Epithelial cell of esophagus (primary cell): ENCODE results near the gene DHRS9.

Source experiments
- DNase-seq: peaks from one replicate; pipeline ENCODE4 v3.0.0; 2010; ENCODE audit warnings: low read depth
- H3K4me3 ChIP-seq: 2 replicates; pipeline ENCODE4 v1.5.1; 2011; ENCODE audit warnings: mild to moderate bottlenecking, low read length, control low read depth
- TF ChIP-seq, protein P1 (sequence below): IDR thresholded peaks from 2 replicates; pipeline ENCODE4 v1.5.1; 2011; ENCODE audit warnings: low read depth, mild to moderate bottlenecking, low read length, control low read depth, inconsistent platforms; ENCODE audit not compliant: insufficient read depth; ENCODE audit errors: missing control alignments

The DHRS9 gene

GRCh38 chr2:169141713-169142352, 72.5 kb downstream of the DHRS9 start:
- TF ChIP-seq, protein P1, sequence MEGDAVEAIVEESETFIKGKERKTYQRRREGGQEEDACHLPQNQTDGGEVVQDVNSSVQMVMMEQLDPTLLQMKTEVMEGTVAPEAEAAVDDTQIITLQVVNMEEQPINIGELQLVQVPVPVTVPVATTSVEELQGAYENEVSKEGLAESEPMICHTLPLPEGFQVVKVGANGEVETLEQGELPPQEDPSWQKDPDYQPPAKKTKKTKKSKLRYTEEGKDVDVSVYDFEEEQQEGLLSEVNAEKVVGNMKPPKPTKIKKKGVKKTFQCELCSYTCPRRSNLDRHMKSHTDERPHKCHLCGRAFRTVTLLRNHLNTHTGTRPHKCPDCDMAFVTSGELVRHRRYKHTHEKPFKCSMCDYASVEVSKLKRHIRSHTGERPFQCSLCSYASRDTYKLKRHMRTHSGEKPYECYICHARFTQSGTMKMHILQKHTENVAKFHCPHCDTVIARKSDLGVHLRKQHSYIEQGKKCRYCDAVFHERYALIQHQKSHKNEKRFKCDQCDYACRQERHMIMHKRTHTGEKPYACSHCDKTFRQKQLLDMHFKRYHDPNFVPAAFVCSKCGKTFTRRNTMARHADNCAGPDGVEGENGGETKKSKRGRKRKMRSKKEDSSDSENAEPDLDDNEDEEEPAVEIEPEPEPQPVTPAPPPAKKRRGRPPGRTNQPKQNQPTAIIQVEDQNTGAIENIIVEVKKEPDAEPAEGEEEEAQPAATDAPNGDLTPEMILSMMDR: peak; percentile 97
- H3K4me3 ChIP-seq: no peak overlapping the region
- DNase-seq: peak; percentile 78

DNA sequence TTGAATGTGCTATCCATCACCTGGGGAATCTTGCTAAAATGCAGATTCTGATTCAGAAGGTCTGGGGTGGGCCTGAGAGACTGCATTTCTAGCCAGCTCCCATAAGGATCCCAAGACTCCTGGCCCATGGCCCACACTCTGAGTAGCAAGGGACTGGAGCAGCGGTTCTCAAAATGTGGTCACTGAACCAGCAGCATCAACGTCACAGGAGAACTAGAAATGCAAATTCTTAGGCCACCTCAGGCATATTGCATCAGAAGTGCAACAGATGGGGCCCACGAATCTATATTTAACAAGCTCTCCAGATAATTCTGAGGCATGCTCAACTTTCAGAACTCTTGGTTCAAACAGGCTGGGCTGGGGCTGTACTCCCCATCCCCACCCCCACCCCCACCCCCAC, 74.6 kb downstream of the DHRS9 start:
- H3K4me3 ChIP-seq: no peak overlapping the region
- TF ChIP-seq, protein P1: no peak
- no peak for DNase-seq
